HG03520 (cell line): ENCODE data around the gene ARHGAP45.

ENCODE experiments used
- ATAC-seq: cut with Tn5 transposase; IDR thresholded peaks from one replicate; pipeline ENCODE4 v1.9.1; 2021; ENCODE audit warnings: mild to moderate bottlenecking, moderate library complexity; ENCODE audit not compliant: unreplicated experiment

The ARHGAP45 gene

DNA sequence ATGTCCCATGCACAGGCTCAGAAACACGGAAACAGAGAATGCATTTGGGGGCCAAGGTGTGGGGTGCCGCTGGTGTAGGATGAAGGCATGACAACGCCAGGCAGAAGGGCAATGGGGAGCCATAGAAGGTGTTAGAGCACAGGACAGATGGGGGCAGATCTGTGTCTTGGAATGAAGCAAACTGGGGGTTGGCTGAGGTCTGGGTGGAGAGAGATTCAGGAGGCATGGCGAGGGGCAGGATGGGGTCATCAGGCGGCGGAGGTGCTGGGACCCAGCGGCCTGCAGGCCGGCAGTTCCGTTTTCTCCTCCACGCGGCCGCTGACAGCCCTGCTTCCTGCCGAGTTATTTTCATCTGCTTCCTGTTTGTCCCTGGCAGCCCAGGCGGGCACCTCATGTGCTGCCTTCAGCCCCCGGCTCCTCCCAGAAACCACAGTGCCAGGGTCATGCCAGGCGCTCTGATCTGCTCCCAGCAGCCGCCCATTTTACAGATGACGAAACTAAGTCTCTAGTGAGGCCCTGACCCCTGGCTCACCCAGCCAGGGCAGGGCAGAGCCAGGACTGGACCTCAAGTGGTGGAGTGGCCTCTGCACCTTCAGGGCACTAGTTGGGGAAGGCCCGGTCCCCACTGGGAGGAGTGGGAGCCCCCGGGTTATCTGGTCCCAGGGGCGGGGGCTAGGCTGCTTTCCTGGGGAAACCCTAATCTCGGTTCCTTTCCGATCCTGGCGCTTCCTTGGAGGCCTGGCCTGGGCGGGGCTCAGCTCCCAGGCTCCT, 2.2 kb downstream of the ARHGAP45 start:
- no peak for ATAC-seq

DNA sequence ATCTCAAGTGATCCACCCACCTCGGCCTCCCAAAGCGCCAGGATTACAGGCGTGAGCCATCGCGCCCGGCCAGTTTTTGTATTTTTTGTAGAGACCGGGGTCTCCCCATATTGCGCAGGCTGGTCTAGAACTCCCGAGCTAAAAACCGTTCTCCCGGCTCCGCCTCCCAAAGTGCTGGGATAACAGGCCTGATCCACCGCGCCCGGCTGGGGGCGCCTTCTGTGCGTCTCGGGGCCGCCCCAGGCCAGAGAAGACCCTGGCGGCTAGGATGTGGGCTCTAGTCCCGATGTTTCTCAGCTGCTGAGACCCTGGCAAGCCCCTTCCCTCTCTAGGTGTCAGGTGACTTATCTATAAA, 3.6 kb downstream of the ARHGAP45 start:
- no peak for ATAC-seq

DNA sequence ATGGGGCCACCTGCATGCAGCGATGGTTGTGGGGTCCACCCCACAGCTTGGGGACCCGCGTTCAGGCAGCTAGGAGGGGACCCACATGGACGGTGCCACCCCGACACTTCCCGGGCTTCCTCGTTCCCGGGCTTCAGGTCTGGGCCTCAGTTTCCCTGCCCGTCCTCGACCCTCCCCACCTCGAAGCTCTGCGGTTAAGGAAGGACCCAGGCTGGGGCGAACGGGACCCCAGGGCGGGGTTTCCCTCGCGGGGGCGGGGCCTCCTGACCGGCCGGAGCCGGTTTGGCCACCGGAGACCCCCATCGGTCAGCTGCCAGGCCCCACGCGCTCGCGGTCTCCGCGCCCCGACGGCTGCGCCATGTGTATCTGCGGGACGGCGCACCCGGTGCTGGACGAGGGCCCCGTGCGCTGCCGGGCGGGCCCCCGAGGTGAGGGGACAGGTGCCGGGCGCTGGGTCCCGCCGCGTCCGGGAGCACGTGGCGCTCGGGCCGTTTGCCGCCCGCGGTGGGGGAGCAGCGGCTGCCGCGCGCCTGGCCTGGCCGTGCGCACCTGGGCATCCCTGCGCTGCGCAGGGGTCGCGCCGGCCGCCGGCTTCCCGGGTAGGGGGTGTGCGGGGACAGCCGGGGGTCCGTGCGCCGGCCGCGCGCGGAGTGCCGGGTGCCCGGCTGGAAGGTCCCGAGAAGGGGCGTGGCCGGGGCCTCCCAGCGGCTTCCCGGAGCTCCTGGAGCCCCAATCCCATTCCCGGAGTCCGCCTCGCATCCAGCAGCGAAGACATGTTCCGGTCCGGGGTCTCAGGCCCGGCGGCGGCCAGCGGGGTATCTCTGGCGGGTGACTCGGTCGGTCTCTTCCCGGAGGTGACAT, 4.2 kb downstream of the ARHGAP45 start:
- no peak for ATAC-seq

DNA sequence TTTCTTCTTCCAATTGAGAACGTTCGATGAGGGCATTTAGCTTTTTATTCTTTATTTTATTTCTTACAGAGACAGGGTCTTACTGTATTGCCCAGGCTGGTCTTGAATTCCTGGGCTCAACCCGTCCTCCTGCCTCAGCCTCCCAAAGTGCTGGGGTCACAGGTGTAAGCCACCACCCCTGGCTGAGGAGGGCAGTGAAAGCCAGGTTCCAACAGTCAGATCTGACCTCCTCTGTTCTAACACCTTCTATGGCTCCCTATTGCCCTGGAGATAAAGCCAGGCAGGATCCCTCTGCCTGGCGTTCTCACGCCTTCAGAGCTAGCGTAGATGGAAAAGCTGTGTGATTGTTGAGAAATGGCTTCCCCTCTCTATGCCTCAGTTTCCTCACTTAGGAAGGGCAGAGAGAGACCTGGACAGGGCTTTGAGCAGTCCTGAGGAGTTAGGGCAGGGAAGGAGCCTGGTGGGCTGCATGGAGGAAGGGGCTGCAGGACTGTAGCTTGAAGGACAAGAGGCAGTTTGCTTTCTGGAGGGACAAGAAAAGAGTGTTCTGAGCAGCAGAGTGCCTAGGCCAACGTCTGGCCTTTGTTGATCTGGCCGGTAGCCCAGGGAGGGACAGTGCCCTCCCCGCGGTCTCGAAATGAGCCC, 5.5 kb downstream of the ARHGAP45 start:
- ATAC-seq, result no peak

DNA sequence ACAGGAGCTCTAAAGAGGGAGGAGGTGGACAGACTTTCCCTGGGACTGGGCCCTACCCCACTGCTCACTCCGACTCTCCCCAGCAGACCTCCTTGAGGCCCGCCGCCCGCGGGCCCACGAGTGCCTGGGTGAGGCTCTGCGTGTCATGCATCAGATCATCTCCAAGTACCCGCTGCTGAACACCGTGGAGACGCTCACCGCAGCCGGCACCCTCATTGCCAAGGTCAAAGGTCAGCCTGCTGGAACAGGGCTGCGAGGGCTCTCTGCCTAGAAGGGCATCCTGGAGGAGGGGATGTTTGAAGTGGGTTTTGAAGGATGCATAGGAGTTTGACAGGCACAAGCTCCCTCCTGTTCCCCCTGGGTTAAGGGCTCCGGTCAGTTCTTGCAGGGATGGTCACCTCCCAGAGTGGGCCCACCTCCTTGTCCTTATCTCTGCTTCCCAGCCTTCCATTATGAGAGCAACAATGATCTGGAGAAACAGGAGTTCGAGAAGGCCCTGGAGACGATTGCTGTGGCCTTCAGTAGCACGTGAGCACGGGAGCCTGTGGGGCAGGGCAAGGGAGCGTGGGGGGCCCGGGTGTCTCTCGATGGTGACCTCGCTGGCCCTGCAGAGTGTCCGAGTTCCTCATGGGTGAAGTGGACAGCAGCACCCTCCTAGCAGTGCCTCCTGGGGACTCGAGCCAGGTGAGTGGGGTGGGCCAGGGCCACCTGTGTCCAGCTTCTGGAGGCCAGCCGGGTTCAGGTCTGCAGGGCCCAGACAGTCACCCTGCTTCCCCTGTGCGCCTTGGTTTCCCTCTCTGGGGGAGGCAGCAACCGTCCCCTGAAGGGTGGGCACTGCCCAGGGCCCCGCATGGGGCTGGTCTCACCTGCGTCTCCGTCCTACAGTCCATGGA, 6.3 kb downstream of the ARHGAP45 start:
- ATAC-seq, result no peak

GRCh38 chr19:1073956-1074517, 7.1 kb downstream of the ARHGAP45 start:
- ATAC-seq, result no peak

DNA sequence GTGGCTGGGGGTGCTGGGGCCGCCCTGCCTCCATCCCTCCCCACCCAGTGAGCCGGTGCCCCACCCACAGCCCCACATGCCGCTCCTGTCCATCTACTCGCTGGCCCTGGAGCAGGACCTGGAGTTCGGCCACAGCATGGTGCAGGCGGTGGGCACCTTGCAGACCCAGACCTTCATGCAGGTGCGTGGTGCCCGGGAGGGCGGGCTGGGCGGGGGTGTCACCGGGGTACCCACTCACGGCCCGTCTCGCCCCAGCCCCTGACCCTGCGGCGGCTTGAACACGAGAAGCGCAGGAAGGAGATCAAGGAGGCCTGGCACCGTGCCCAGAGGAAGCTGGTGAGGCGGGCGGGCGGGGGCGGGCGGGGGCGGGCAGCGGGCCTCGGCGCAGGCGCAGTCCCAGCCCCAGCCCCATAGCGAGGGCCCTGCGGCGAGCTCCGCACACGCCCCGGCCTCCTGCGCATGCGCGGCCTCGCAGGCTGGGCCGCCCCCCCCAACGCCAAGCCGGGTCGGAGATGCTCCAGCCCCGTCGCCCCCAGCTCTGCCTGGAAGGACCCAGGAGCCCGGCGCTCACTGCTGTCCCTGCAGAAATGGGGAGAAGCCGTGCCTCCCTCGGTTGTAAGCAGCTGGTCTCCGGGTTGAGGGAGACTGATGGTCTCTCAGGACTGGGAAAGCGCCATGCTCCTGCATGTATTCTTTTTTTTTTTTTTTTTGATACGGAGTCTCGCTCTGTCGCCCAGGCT, 7.7 kb downstream of the ARHGAP45 start:
- no peak for ATAC-seq

DNA sequence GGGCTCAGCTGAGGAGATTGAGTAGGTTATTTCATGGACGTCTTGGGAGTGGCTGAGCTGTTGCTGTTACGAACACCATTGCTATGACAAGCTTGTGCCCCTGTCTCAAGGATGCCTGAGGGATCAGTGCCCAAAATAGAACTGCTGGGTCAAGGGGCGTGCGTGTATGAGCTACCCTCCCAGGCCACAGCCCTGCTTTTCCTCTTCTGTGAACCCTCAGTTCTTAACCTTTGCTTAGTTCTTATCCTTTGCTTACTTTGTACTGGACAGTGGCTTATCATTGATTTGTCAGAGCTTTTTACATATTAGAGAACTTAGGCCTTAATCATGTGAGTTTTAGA, 9.0 kb downstream of the ARHGAP45 start:
- no peak for ATAC-seq

DNA sequence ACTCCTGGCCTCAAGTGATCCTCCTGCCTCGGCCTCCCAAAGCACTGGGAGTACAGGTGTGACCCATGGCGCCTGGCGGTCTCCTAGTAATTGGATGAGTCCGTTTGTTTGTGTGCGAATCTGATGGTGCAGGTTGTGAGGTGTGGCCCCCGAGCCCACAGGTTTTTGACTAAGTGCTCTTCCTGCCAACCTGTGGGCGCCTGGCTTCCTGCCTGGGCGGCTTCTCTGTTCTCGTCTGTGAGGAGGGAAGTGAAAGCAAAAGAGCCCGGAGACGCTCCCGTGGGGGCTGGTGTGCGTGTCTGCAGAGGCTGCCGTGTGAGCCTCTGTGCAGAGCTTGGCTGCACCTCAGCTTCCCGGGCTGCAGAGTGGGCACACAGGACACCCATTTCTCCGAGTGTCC, 10.0 kb downstream of the ARHGAP45 start:
- ATAC-seq, result peak; percentile 49

GRCh38 chr19:1079566-1080111, 12.7 kb downstream of the ARHGAP45 start:
- no peak for ATAC-seq

DNA sequence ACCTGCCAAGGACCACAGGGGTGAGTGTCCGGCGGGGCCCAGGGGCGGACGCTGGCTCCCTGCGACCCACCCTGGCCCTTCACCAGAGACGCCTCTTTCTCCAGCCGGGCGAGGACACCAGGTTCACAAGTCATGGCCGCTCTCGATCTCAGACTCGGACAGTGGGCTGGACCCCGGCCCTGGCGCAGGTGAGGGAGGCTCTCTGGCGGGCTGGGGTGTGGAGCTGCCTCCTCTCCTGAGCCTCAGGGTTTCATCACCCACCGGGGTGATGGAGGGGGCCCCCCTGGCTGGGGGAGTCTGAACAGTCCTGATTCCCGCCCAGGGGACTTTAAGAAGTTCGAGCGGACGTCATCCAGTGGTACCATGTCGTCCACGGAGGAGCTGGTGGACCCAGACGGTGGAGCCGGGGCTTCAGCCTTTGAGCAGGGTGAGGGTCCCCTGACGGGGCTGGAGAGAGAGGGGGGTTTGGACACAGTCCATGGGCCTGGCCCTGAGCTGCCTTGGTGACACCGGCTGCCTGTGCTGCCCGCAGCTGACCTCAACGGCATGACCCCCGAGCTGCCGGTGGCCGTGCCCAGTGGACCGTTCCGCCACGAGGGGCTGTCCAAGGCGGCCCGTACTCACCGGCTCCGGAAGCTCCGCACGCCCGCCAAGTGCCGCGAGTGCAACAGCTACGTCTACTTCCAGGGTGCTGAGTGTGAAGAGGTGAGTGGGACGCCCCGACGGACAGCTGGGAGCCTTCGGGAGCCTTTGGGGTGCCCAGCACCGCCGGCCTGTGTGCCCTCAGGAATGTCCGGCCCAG, 13.6 kb downstream of the ARHGAP45 start:
- ATAC-seq, result no peak

GRCh38 chr19:1081301-1082164, 14.6 kb downstream of the ARHGAP45 start:
- ATAC-seq, result no peak

GRCh38 chr19:1082165-1082927, 15.4 kb downstream of the ARHGAP45 start:
- no peak for ATAC-seq

DNA sequence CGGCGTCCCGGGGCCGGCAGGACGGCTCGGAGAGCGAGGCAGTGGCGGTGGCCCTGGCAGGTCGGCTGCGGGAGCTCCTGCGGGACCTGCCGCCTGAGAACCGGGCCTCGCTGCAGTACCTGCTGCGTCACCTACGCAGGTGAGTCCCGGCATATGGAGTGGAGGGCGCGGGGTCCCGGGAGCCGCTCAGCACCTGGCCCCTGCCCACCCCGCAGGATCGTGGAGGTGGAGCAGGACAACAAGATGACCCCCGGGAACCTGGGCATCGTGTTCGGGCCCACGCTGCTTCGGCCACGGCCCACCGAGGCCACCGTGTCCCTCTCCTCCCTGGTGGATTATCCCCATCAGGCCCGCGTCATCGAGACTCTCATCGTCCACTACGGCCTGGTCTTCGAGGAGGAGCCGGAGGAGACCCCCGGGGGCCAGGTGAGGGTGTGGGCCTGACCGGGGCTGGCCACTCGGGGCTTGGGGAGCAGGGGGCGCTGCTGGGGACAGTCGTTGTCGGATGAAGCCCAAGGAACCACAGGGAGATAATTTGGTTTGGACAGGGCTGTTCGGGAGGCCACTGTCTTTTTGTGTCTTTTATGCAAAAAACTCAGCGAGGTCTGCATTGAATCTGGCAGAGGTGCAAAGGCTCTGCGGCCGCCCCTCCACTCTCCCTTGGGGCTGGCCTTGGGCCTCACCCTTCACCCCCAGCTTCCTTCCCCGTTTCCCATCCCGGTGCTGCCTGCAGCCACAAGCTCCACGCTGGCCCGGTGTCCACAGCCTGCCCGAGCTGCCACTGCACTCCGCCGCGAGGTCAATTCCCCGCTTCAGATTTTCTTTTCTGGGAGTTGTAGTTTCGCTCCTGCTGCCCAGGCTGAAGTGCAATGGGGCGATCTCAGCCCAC, 16.2 kb downstream of the ARHGAP45 start:
- no peak for ATAC-seq

- no peak for ATAC-seq
Observed at GRCh38 chr19:1084024-1084868, 17.3 kb downstream of the ARHGAP45 start.
